Measurements from ENCODE around the gene KRT76.
A peak's percentile ranks its signal among the peaks of the same experiment; 100 is the strongest.
"Not testable (repeated sequence)": the region's sequence is repeated elsewhere in the genome, so short reads cannot be mapped to it uniquely, and the experiment has no call there.

KRT76 gene

GRCh38 chr12:52759218-52759617 is 17.9 kb downstream of the KRT76 start:
- no peak for DNase-seq (ENCODE audit: low spot score)

- no peak for DNase-seq (ENCODE audit: low spot score)
Observed at GRCh38 chr12:52757449-52758176, 19.5 kb downstream of the KRT76 start.

- DNase-seq (ENCODE audit: low spot score): no peak
Observed at GRCh38 chr12:52756281-52756960, 20.7 kb downstream of the KRT76 start.

- no peak for DNase-seq (ENCODE audit: low spot score)
Observed at GRCh38 chr12:52755533-52755932, 21.6 kb downstream of the KRT76 start.

- DNase-seq (ENCODE audit: low spot score): no peak
Observed at GRCh38 chr12:52754135-52754534, 23.0 kb downstream of the KRT76 start.

- DNase-seq (ENCODE audit: low spot score): no peak
Observed at GRCh38 chr12:52753283-52753682, 23.9 kb downstream of the KRT76 start.

- no peak for DNase-seq (ENCODE audit: low spot score)
Observed at GRCh38 chr12:52752516-52752915, 24.6 kb downstream of the KRT76 start.

GRCh38 chr12:52751795-52752194 is 25.4 kb downstream of the KRT76 start:
- no peak for DNase-seq (ENCODE audit: low spot score)

GRCh38 chr12:52750532-52750931 is 26.6 kb downstream of the KRT76 start:
- not testable (repeated sequence) for DNase-seq (ENCODE audit: low spot score)

- DNase-seq (ENCODE audit: low spot score): no peak
Observed at GRCh38 chr12:52749827-52750226, 27.3 kb downstream of the KRT76 start.

GRCh38 chr12:52748578-52748977 is 28.6 kb downstream of the KRT76 start:
- no peak for DNase-seq (ENCODE audit: low spot score)

- DNase-seq (ENCODE audit: low spot score): no peak
Observed at GRCh38 chr12:52745554-52745953, 31.6 kb downstream of the KRT76 start.

- DNase-seq (ENCODE audit: low spot score): no peak
Observed at GRCh38 chr12:52744493-52745156, 32.5 kb downstream of the KRT76 start.

- no peak for DNase-seq (ENCODE audit: low spot score)
Observed at GRCh38 chr12:52742822-52743457, 34.2 kb downstream of the KRT76 start.

- no peak for DNase-seq (ENCODE audit: low spot score)
Observed at GRCh38 chr12:52742196-52742580, 35.0 kb downstream of the KRT76 start.

- DNase-seq (ENCODE audit: low spot score): peak; percentile 6
Observed at GRCh38 chr12:52741375-52742195, 35.6 kb downstream of the KRT76 start.

GRCh38 chr12:52740584-52740983 is 36.6 kb downstream of the KRT76 start:
- no peak for DNase-seq (ENCODE audit: low spot score)

- no peak for DNase-seq (ENCODE audit: low spot score)
Observed at GRCh38 chr12:52739963-52740362, 37.2 kb downstream of the KRT76 start.

GRCh38 chr12:52735816-52736632 is 41.1 kb downstream of the KRT76 start:
- DNase-seq (ENCODE audit: low spot score): no peak

- DNase-seq (ENCODE audit: low spot score): no peak
Observed at GRCh38 chr12:52735106-52735505, 42.0 kb downstream of the KRT76 start.

GRCh38 chr12:52730793-52731192 is 46.4 kb downstream of the KRT76 start:
- DNase-seq (ENCODE audit: low spot score): no peak

Measured in cerebellar cortex (tissue), 1 donor.